ENCODE data around the gene THEMIS. TPM values are rescaled to one million over a fixed set of nuclear protein-coding genes. Genes with fewer than 3 reads are reported as not detected.

Gene THEMIS
- total RNA-seq, 1 experiment from 2014 or later, result 0.05 TPM

- intact Hi-C loops (cut with micrococcal nuclease; ENCODE audit: unreplicated experiment), result no loop called here
- Histone ChIP-seq H3K27me3 (ENCODE audit: control insufficient read depth, insufficient read depth, low read length) (peaks cover 3% of the 10 kb centered on the region; the same call in 1 of the 2 replicates), H3K27ac (ENCODE audit: low read length) (no peak overlapping the region), H3K4me3 (ENCODE audit: low read depth in 2 of 2, low read length in 2 of 2) (no peak overlapping the region), H3K9me3 (ENCODE audit: control insufficient read depth, insufficient read depth, low read depth, low read length) (no peaks in the 10 kb centered on the region), H3K4me1 (ENCODE audit: control insufficient read depth, insufficient read depth, low read length) (no peaks in the 10 kb centered on the region), H3K36me3 (ENCODE audit: control insufficient read depth, insufficient read depth, low read length) (no peaks in the 10 kb centered on the region)
- ChIA-PET POLR2A (no interaction called here), CTCF (no interaction called here)
- no TSS peak for BruUV-seq (replicated peaks)
- DNase-seq (ENCODE audit: low read depth, low spot score), result no peak
- no peak for TF ChIP-seq SIN3A (IDR thresholded peaks at IDR 0.05; ENCODE audit: borderline replicate concordance, insufficient read depth, low read depth, low read length)
- TF ChIP-seq CTCF (IDR thresholded peaks at IDR 0.05), result no peak
- TF ChIP-seq TCF7L2 (IDR thresholded peaks at IDR 0.05; ENCODE audit: low read depth, low read length), result no peak
- TF ChIP-seq, protein P1, sequence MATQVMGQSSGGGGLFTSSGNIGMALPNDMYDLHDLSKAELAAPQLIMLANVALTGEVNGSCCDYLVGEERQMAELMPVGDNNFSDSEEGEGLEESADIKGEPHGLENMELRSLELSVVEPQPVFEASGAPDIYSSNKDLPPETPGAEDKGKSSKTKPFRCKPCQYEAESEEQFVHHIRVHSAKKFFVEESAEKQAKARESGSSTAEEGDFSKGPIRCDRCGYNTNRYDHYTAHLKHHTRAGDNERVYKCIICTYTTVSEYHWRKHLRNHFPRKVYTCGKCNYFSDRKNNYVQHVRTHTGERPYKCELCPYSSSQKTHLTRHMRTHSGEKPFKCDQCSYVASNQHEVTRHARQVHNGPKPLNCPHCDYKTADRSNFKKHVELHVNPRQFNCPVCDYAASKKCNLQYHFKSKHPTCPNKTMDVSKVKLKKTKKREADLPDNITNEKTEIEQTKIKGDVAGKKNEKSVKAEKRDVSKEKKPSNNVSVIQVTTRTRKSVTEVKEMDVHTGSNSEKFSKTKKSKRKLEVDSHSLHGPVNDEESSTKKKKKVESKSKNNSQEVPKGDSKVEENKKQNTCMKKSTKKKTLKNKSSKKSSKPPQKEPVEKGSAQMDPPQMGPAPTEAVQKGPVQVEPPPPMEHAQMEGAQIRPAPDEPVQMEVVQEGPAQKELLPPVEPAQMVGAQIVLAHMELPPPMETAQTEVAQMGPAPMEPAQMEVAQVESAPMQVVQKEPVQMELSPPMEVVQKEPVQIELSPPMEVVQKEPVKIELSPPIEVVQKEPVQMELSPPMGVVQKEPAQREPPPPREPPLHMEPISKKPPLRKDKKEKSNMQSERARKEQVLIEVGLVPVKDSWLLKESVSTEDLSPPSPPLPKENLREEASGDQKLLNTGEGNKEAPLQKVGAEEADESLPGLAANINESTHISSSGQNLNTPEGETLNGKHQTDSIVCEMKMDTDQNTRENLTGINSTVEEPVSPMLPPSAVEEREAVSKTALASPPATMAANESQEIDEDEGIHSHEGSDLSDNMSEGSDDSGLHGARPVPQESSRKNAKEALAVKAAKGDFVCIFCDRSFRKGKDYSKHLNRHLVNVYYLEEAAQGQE (IDR thresholded peaks at IDR 0.05; ENCODE audit: insufficient read depth in 1 of 2, low read depth in 2 of 2, low read length in 1 of 2), result no peak
- TF ChIP-seq POLR2AphosphoS5 (IDR thresholded peaks at IDR 0.05; ENCODE audit: low read depth, low read length), result no peak
- in situ Hi-C loops (cut with HindIII; ENCODE audit: low pct_unique_long_range_greater_than_20kb, low sequenced_read_pairs), result no loop called here
- no peak for ATAC-seq
Measured at GRCh38 chr6:127718694-127719093, 182.2 kb downstream of the THEMIS start.

DNA sequence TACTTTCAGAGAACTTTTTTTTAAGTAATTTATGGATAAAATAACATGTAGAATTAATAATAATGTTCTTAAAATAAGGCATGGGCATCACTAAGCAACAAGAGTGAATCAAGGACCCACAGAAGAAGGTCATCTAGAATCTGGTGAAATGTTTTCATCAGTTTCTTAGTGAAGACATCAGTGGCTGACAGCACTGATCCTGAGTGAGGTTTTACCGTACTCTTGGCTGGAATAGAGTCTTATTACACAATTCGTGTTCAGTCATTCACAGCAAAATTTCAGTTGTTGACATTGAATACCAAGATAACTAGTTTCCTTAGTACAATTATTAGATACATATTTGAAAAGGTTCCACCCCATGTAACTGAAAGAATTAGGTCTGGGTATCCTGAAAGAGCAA, 183.5 kb downstream of the THEMIS start:
- Histone ChIP-seq H3K27me3 (ENCODE audit: control insufficient read depth, insufficient read depth, low read length) (0 out of 2 replicates have a peak, but pooled peaks cover 1% of the 10 kb centered on the region), H3K4me1 (ENCODE audit: control insufficient read depth, insufficient read depth, low read length) (no peaks in the 10 kb centered on the region), H3K9me3 (ENCODE audit: control insufficient read depth, insufficient read depth, low read depth, low read length) (no peaks in the 10 kb centered on the region), H3K4me3 (ENCODE audit: low read depth in 2 of 2, low read length in 2 of 2) (no peak overlapping the region), H3K27ac (ENCODE audit: low read length) (no peak overlapping the region), H3K36me3 (ENCODE audit: control insufficient read depth, insufficient read depth, low read length) (no peaks in the 10 kb centered on the region)
- intact Hi-C loops (cut with micrococcal nuclease; ENCODE audit: unreplicated experiment), result no loop called here
- CTCF ChIA-PET, result no interaction called here
- in situ Hi-C loops (cut with HindIII; ENCODE audit: low pct_unique_long_range_greater_than_20kb, low sequenced_read_pairs), result no loop called here
- POLR2A ChIA-PET, result no interaction called here
- no TSS peak for BruUV-seq (replicated peaks)
- TF ChIP-seq, protein P1 (IDR thresholded peaks at IDR 0.05; ENCODE audit: insufficient read depth in 1 of 2, low read depth in 2 of 2, low read length in 1 of 2), result no peak
- no peak for TF ChIP-seq POLR2AphosphoS5 (IDR thresholded peaks at IDR 0.05; ENCODE audit: low read depth, low read length)
- no peak for TF ChIP-seq SIN3A (IDR thresholded peaks at IDR 0.05; ENCODE audit: borderline replicate concordance, insufficient read depth, low read depth, low read length)
- no peak for TF ChIP-seq CTCF (IDR thresholded peaks at IDR 0.05)
- no peak for TF ChIP-seq TCF7L2 (IDR thresholded peaks at IDR 0.05; ENCODE audit: low read depth, low read length)
- ATAC-seq (no peak), DNase-seq (ENCODE audit: low read depth, low spot score) (no peak)

All from Panc1 (cell line).